AG08396 (cell line): Measurements from ENCODE around the gene CASZ1.

ENCODE experiments used
- DNase-seq: peaks from one replicate; pipeline ENCODE4 v3.0.0; 2012; ENCODE audit warnings: low spot score, mixed read lengths

Gene CASZ1

DNA sequence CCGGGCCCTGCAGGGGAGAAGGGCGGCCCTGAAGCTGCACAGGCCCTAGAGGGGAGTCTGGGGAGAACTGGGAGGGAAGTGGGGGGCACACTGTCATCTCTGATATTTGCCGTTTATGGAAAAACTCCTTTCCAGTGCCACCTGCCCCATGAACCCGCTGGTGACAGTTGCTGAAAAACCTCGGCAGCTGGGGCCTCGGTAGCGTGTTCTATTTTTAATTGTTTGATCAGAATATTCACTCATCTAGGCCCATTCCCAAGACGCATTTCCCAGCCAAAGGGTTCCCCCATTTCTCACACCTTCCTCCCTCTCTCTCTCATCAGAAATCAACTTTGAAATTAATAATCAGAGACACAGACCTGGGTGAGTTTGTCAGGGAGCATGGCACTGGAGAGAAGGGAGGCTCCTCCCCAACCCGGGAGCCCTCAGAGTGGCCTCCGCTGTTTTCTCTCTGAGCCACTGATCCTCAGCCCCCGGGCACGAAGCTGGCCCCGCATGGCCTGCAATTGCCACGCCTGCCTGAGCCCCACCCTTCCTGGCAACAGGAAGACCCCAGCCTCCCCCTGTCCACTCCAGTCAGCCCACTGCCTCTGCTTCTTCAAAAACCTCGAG, 111.1 kb downstream of the CASZ1 start:
- DNase-seq, result no peak

DNA sequence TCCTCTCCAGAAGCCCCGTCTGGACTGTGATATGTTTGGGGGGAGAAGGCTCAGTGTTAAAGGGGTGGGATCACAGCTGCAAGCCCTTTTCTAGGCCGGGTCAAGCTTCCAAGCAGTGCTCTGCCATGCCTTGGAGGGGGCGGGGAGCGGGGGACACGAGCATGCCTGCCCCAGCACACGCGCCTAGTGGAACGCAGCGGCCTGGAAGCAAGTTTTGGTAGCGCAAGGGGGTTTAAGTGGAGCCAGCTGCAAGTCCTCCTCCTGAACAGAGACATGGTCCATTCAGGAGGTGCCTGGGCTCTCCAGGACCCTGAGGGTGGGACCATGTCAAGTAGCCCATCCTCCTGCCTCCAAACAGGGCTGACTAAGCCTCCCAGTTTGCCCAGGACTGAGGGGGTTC, 112.2 kb downstream of the CASZ1 start:
- DNase-seq, result no peak

DNA sequence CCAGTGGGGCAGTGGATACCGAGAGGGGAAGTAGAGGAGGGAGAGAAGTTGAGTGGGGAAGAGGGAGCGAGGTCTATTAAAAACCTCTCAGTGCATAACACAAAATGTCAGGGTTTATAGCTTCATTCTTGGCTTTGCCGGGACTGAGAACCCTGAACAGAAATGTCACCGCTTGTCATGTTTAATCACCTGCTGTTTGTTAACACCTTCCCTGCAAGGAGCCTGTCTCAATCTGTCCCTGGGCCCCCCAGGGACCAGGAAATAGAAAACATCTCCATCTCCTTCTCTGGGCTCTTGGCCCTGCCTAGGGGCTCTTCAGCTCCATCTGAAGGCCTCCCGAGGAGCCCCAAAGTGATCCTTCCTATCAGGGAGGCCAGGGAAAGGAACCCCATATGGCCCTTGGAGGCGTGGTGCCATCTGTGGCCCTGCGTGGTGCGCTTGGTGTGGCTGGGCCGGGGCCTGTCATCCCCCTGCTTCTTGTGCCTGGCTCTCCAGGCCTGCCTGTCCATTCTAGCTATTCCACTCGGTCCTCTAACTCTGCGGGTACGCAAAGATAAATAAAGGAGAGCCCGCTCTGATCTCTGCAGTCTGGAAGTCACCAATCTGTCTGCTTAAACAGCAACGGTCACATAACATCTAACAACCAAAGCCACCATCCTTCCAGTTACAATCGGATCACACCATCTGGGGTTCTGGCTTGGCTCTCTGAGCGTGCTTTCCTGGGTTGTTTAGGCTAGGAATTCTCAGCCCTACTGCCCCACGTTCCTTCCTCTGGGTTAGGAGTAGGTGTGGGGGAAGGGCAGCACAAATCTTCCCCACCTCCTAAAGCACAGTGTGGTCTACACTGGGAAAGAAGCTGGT, 113.8 kb downstream of the CASZ1 start:
- DNase-seq, result no peak

DNA sequence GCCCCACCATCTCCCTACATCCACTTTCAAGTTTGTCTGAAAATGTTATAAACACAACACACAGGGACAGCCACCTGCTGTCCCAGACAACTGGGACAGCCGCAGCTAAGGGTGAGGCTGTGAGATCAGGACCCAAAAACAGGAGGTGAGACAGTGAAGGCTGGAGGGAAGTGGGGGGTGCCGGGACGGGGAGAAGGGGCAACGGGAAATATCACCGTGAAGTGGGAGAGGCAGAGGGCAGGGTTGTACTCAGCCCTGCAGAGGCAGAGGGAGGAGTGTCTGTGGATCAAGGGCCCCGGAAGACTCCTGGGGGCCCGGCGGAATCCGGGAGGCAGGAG, 114.4 kb downstream of the CASZ1 start:
- no peak for DNase-seq

DNA sequence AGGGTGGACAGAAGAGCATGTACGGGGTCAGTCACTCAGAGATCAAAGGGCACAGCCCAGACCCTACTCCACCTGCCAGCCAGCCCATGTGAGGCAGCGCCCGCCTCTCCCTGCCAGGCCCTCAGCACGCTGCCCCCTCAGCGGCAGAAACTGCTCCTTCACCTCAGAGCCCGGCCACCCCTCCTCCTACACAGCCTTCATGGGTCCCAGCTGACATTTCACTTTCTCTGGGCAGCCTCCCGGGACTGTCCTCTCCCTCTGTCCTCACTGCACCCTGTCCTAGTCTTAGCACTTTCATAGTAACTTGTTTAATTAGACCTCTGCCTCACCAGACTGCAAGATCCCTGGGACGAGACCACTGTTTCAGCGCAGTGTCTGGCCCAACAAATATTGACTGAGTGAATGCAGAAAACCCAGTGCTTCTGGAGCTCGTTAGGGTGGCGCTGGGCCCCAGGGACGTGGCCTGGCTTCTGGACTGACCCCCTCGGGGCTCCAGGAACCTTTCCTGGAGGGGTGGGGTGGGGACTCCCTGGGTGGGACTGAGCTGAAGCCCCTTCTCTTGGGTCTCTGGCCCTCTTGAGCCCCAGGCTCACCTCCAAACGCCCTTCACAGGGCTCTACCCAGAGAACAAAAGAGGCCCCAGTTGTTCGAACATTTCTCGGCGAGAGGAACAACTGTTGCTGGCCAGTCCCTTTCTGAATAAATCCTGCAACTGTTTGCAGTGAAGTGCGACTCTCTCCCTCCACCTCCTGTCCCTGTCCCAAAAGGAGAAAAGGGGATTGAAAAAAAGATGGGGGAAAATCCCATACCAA, 114.9 kb downstream of the CASZ1 start:
- no peak for DNase-seq

DNA sequence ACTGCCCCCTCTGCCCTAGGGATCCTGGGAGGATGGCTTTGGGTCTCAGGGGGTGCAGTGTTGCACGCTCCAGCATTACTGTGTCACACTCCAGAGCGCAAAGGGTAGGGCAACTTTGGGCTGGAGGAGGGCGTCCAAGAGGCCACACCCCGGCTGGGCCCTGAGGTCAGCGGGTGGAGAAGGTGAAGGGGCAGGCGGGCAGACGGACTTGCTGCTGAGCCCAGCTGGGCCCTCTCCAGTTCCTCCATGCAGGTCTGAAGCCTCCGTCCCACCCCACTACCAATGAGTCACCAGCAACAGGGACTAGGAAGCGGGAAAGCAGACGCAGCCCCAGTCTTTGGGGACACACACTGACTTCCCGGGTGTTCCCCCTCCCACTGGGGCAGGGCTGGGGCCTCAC, 116.0 kb downstream of the CASZ1 start:
- DNase-seq, result no peak

DNA sequence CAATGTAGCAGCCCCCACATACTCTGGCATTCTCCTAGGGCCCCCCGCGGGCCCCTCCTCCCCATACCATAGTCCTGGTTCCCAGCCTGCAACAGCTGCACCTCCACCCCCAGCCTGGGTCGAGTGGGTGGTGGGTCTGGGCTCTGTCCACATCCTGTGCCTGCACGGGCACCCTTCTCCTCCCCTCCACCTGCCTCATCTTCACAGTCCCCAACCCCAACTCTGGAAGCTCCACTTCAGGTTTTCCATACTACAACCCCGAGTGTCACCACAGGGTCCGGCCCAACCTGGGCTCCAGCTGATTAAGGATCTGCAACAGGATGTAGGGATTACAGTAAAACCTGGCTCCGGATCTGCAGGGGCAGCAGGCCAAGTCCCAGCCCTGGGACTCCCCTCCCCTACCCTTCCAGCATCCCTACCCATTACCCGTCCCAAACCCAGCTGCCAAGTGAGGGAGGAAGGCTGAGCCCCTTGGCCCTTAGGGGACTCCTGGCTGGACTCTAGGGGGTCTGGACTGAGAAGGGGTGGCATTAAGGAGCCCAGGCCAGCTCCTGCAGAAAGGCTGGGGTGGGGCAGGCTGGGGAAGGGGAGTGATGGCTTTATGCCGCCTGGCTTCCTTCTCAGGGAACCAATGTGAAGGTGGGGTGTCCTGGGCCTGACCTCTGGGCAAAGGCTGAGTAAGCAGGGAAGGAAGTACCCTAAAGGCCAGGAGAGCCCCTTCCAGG, 116.8 kb downstream of the CASZ1 start:
- no peak for DNase-seq

DNA sequence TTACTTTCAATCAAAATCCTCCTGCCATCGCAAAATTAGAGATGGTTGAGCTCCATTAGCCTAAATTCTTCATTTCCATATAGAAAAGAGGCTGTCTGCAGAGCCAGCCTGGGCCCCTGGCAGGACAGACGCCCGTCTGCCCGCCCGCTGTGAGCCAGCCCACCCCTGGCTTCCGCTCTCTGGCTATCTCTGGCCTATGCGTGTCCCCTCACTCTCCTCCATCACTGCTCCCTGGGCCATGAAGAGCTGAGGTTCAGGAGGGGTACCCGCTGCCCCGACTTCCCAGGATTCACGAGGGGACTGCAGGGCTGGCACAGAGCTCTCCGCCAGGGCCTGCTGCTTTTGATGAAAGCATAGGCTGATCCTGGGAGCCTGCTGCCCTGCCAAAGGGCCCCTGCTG, 117.6 kb downstream of the CASZ1 start:
- no peak for DNase-seq

DNA sequence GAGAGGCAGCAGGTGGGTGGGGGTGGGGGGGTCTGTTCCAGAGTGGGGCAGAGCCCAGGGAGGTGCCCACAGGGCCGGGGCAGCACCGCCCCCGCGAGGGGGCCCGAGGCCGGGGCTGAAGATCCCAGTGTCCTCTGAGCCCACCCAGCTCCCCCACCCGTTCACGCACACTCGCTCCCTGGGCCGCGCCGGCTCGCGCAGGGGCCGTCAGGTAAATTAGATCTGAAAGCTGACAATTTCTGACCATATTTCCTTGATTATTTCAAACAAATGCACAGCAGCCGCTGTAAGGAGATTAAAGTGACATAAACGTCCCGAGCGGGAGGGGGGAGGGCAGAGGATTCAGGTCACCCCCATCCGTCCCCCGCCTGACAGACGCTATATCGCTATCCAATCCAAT, 118.0 kb downstream of the CASZ1 start:
- no peak for DNase-seq

DNA sequence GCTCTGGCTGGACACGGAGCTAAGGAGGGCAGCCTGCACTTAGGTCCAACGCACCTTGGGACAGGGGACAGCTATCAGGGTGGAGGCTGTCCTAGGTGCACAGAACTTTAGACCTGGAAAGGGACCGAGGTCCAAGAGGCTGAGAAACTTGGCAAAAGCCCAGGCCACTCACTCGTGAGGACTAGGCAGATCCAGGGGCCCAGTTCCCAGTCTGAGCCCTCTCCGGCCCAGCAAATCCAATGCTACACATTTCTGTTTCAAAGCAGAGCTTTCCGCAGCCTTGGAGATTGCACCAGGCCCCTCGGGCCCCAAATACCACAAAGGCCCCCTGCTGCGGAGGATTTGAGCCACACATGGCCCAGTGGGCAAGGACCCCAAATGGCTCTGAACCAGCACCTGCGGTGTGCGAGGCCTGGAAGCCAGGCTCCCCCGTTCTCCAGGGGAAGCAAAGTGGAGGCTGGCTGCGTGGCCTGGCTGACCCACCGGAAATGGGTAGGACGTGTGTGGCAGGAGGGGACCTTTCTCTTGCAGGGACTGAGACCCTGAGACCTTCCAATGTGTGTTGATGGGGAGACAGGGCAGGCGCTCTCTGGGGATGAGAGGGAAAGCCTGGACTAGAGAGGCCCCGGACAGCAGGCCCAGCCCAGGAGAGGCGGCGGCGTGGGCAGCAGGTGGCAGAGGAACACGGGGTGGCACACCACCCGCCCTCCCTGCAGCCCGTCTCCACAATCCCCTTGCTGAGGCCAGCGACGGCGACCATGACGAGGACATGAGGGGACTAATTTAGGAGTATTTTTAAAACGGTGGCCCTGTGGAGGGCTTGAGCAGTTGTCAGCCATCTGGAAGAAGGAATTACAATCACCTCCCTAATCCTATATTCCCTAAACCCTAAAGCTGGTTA, 118.7 kb downstream of the CASZ1 start:
- DNase-seq, result no peak

DNA sequence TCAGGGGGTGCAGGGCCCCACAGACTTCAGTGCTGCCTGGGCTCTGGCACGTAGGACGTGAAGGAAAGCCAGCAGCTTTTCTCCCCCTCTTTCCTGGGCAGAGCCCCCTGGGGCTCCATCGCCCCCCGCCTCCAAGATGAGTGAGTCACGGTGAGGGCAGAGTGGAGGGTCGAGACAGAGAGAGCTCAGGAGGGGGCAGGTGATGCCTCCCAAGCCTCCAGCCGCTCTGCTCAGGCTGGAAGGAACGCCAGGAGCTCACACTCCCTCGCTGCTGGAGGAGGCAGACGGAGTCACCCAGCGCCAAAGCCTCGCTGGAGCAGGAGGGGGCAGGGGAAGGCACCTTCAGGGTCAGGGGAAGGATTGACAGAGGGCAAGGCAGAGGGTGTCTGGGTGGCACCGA, 119.5 kb downstream of the CASZ1 start:
- DNase-seq, result no peak

DNA sequence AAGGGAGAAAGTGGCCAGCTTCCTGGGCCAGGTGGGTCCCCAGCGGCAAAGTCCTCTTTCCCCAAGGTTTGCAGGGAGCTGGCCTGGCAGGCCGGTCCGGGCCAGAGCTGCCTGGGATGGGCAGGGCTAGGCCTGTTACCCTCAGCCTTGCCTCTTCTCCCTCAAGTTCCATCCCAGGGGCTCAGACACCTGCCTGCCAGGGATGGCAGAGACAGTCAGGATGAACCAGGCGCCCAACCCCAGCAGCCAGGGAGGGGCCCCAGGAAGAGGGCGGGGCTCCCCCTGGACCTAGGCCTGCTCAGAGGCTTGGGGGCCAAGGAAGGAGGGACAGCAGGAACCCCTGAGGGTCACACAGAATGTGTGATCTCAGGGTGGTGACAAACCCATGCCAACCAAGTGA, 120.6 kb downstream of the CASZ1 start:
- DNase-seq, result no peak

DNA sequence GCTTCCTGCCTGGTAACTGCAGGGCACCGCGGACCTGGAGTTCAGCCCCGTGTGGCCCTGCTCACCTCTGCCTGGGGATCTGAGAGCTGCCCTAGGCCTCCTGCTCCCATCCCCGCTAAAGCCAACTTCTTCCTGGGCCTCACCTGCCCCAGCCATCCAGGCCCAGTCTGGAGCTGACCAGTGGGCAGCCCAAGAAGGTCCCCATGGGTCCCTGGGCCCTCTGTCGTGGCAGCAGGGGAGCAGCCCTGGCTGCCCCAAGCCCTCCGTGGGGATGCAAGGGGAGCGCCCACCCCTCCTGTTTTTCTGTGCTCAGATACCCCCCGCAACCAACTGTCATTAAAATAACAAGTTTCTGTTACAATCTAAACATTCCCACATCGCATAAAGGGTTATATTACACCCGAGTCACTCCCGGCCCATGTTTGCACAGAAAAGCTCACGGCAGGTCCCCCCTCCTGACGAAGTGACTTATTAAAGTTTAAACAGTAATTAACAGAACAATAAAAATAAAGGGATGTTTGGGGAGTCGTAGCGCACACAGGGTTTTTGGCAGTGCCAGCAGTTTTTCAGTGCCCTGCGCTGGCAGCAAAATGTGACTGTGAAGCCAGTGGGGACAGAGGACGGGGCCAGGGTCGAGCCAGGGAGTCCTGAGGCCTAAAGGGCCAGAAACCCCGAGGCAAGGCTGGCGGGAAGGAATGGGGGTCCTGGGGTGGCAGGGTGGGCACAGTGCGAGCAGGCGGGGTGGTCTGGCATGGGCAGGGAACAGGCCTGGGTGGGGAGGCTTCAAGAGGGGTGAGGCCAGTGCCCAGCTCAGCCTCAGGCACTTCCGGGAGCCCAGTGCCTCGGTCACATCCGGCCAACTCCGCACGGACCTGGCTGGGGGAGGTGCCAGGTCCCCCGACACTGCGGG, 121.5 kb downstream of the CASZ1 start:
- DNase-seq, result no peak

DNA sequence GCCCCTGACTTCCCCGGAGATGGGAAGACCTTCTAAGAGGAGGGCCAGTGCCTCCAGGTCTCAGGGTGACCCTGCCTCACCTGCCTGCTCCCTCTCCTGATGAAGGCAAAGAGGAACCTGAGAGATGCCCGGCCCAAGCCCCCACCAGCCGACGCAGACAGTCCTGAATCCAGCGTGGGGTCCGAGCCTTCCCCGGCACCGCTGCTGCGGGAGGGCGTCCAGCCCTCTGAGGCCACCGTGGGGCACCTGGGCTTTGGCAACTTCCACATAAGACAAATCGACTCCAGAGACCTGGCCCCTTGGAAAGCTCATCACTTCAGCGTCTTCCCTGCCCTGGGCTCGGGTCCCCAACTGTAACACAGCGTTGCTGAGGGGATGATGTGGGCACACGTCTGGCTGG, 122.2 kb downstream of the CASZ1 start:
- no peak for DNase-seq

DNA sequence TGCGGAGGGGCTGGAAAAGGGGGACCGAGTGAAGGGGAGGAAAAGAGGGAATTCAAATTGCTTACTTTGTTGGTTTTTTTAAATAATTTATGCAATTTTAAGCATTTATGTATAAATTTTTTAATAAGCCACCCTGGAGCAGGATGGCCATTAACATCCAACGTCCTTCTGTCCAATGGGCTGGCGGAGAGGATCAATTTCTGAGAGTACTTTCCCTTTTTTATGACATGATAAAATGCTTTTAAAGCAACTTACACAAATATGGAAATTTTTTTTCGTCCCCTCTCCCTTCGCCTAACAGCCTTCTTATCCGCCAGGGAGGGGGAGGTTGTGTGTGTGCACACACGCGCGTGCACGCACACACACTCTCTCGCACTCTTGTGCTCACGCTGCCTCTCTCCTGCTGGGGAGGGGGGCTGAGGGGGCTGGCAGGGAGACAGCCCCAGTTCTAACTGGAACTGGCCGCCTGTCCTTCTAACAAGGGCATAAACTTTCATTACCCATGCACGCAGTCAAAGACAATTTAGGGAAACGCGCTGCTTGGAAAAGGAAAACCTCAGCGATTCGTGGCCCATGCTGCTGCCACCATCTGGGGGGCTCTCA, 123.2 kb downstream of the CASZ1 start:
- DNase-seq, result no peak

DNA sequence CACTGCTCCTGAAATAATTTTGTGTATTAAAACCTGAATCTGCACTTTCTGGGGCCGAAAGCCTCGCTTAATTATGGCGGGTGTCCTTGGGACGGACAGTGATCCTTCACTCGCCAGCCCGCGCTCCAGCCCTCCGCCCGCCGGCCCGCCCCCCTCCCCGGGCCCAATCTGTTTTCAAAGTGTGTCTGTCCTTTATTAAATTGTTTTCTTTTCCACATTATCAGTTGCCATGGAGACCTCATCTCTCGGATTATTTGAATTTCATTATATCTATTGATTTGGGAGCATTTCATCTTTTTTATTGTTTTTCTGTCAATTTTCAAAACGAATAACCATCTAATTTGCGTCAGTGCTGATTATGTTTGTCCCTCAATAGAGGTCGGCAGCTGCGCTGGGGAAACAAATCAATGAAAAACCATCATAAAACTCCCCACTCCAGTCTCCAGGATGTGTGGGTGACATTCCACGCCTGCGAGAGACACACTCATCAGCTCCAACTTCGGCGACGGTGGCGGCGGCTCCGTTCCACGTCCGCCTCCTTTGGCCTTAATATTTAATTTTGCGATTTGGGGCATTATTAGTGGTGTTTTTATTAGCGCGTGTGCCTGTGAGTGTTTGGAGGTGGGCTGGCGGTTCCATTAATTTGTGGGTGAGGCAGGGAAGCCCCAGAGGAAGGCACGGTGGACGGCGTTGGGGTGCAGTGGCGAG, 123.9 kb downstream of the CASZ1 start:
- no peak for DNase-seq

DNA sequence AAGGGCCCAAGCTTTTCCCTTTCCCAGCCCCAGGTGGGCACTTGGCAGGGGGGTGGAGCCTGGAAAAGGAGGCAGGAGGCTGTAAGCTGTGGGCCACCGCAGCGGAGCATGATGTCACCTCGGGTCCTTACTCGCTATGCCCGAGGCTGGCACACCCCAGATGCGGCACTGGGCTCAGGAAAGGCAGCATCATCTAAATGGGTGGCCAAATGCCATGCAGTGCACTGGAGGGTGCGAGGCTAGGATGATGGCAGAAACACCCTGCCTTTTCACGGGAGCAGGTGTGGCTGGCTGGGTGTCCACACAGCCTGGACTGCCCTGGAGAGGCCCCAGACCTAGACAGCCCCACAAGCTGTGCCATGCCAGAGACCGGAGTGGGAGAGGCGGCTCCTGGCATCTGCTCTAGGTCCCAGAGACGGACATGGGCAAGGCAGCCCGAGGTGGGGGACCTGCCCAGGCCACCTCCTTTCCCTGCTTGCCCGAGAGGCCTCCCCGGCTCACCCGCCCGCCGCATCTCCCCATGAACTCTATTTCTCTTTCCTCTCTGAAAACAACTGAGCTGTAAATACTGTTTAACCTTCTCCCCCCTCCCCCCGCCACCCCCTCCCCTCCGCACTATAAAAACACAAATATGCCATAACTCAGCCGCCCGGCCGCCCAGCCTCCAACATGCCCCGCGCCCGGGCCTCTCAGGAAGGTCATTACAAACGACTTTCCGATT, 124.7 kb downstream of the CASZ1 start:
- no peak for DNase-seq

DNA sequence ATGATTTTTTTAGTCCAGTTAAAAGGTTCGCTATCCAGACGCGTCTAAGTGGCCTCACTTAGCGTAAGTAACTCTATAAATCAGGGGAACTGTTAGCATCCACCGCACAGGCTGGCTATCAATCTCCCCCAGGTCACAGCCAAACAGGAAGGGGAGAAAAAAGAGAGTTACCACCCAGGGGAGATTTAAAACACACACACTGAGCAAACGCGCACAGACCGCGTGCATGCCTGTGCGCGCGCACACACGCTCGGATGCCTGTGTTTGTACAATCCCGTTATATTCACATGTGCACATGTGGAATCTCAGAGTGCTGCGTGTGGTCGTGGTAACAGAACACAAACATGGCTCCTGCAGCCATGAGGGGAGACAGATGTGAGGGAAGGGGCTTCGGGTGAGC, 125.4 kb downstream of the CASZ1 start:
- no peak for DNase-seq

DNA sequence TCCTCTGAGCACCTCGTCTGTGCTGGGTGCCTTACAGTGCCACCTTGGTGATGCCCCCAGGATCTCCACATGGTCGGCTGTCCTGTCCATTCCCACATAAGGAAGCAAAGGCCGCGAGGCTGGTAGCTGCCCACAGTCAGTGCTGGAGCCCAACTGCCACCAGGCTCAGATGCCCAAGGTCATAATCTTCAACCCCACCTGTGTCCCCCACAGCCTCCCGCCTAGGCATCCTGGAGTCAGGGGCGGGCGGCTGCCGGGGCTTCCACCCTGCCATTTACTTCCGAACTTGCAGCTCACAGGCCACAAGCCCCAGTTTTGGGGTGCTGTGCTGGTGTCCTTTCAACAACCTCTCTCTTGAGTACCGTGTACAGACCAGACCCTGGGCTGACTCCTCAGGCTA, 126.3 kb downstream of the CASZ1 start:
- no peak for DNase-seq
